Activated naive CD4-positive, alpha-beta T cell treated with anti-CD3 and anti-CD28 coated beads for 36 hours (primary cell): ENCODE results near the gene SAFB. TPM values are rescaled to one million over a fixed set of nuclear protein-coding genes. Genes with fewer than 3 reads are reported as not detected.

Experiments
- CTCF ChIA-PET: fragments of 350-600 bp; sonication (Branson Sonifier 250); formaldehyde crosslinking; loops from one replicate; lab custom pipeline; 2021; ENCODE audit warnings: antibody characterized with exemption; lab: Charles Lee
- DNase-seq: peaks from one replicate; pipeline ENCODE4 v3.0.0-alpha.2; 2020
- H3K27ac Mint-ChIP-seq: one replicate; pipeline ENCODE4 v1.8.0; 2021; ENCODE audit warnings: mild to moderate bottlenecking, mixed read lengths
- H3K27me3 Mint-ChIP-seq: one replicate; pipeline ENCODE4 v1.8.0; 2021; ENCODE audit warnings: low read depth, mixed read lengths
- H3K36me3 Mint-ChIP-seq: one replicate; pipeline ENCODE4 v1.8.0; 2021; ENCODE audit warnings: low read depth, mixed read lengths
- H3K4me1 Mint-ChIP-seq: one replicate; pipeline ENCODE4 v1.8.0; 2021; ENCODE audit warnings: low read depth, mixed read lengths
- H3K4me3 Mint-ChIP-seq: one replicate; pipeline ENCODE4 v1.8.0; 2021; ENCODE audit warnings: mild to moderate bottlenecking, moderate library complexity, mixed read lengths
- H3K9me3 Mint-ChIP-seq: one replicate; pipeline ENCODE4 v1.8.0; 2021; ENCODE audit warnings: mixed read lengths
- intact Hi-C: fragments of 100-400 bp; cut with micrococcal nuclease; formaldehyde crosslinking; loops from one replicate; pipeline ENCODE4 v1.15.1; 2023
- total RNA-seq, 2 experiments: library from RNA; stranded (reverse); gene quantifications; one replicate each; pipeline ENCODE4 v1.2.3, GENCODE V29; 2021

The SAFB gene
- total RNA-seq, 2 experiments from 2014 or later = 120 to 129 TPM

- no peaks in the 10 kb centered on the region for H3K27me3 Mint-ChIP-seq
- no peaks in the 10 kb centered on the region for H3K9me3 Mint-ChIP-seq
- DNase-seq = no peak
- CTCF ChIA-PET = no interaction called here
- H3K4me1 Mint-ChIP-seq = no peaks in the 10 kb centered on the region
- H3K36me3 Mint-ChIP-seq = peaks cover 44% of the 10 kb centered on the region
- no peak overlapping the region for H3K4me3 Mint-ChIP-seq
- intact Hi-C loops = no loop called here
- no peak overlapping the region for H3K27ac Mint-ChIP-seq
Observed at GRCh38 chr19:5655412-5655811, 32.5 kb downstream of the SAFB start.

GRCh38 chr19:5661483-5661882, 38.6 kb downstream of the SAFB start:
- Mint-ChIP-seq H3K9me3 (no peaks in the 10 kb centered on the region), H3K4me1 (no peaks in the 10 kb centered on the region), H3K36me3 (peaks cover 52% of the 10 kb centered on the region), H3K4me3 (no peak overlapping the region), H3K27me3 (no peaks in the 10 kb centered on the region), H3K27ac (no peak overlapping the region)
- no peak for DNase-seq
- intact Hi-C loops = no loop called here
- CTCF ChIA-PET = no interaction called here

GRCh38 chr19:5663904-5664303, 41.0 kb downstream of the SAFB start:
- H3K36me3 Mint-ChIP-seq = peaks cover 52% of the 10 kb centered on the region
- intact Hi-C loops = no loop called here
- CTCF ChIA-PET = no interaction called here

GRCh38 chr19:5664515-5664914, 41.6 kb downstream of the SAFB start:
- Mint-ChIP-seq H3K27ac (no peak overlapping the region), H3K9me3 (no peaks in the 10 kb centered on the region), H3K27me3 (no peaks in the 10 kb centered on the region), H3K4me1 (no peaks in the 10 kb centered on the region), H3K36me3 (peaks cover 52% of the 10 kb centered on the region), H3K4me3 (no peak overlapping the region)
- intact Hi-C loops = no loop called here
- CTCF ChIA-PET = no interaction called here
- DNase-seq = no peak

More at GRCh38 chr19:5663904-5664303, 41.0 kb downstream of the SAFB start:
- Mint-ChIP-seq H3K4me3 (no peak overlapping the region), H3K27me3 (no peaks in the 10 kb centered on the region), H3K9me3 (no peaks in the 10 kb centered on the region), H3K4me1 (no peaks in the 10 kb centered on the region), H3K27ac (no peak overlapping the region)
- DNase-seq = no peak

- H3K27ac Mint-ChIP-seq = no peak overlapping the region
- H3K4me3 Mint-ChIP-seq = no peak overlapping the region
- intact Hi-C loops = no loop called here
- CTCF ChIA-PET = interaction anchor here (0.6 kb wide), 1 partner anchor 1585 kb away, joined by 6 read pairs; no protein-coding TSS in a partner anchor
- H3K9me3 Mint-ChIP-seq = no peaks in the 10 kb centered on the region
- no peak for DNase-seq
- no peaks in the 10 kb centered on the region for H3K27me3 Mint-ChIP-seq
- H3K36me3 Mint-ChIP-seq = peaks cover 52% of the 10 kb centered on the region
- H3K4me1 Mint-ChIP-seq = no peaks in the 10 kb centered on the region
Observed at GRCh38 chr19:5665781-5666513, 43.1 kb downstream of the SAFB start.

GRCh38 chr19:5666921-5667610, 44.2 kb downstream of the SAFB start:
- Mint-ChIP-seq H3K4me3 (no peak overlapping the region), H3K4me1 (no peaks in the 10 kb centered on the region), H3K27me3 (no peaks in the 10 kb centered on the region), H3K9me3 (no peaks in the 10 kb centered on the region), H3K27ac (no peak overlapping the region), H3K36me3 (peaks cover 48% of the 10 kb centered on the region)
- CTCF ChIA-PET = no interaction called here
- no peak for DNase-seq
- intact Hi-C loops = no loop called here

GRCh38 chr19:5667751-5668271, 44.9 kb downstream of the SAFB start:
- H3K4me3 Mint-ChIP-seq = no peak overlapping the region
- H3K9me3 Mint-ChIP-seq = no peaks in the 10 kb centered on the region
- intact Hi-C loops = no loop called here
- no peak for DNase-seq
- CTCF ChIA-PET = no interaction called here
- H3K36me3 Mint-ChIP-seq = peaks cover 48% of the 10 kb centered on the region
- H3K27ac Mint-ChIP-seq = no peak overlapping the region
- H3K4me1 Mint-ChIP-seq = no peaks in the 10 kb centered on the region
- no peaks in the 10 kb centered on the region for H3K27me3 Mint-ChIP-seq

- CTCF ChIA-PET = interaction anchor here (1.2 kb wide), 1 partner anchor 20 kb away, joined by 4 read pairs; no protein-coding TSS in a partner anchor
- no peak for DNase-seq
- no peak overlapping the region for H3K27ac Mint-ChIP-seq
- H3K9me3 Mint-ChIP-seq = no peaks in the 10 kb centered on the region
- intact Hi-C loops = no loop called here
- peaks cover 43% of the 10 kb centered on the region for H3K36me3 Mint-ChIP-seq
- no peak overlapping the region for H3K4me3 Mint-ChIP-seq
- no peaks in the 10 kb centered on the region for H3K27me3 Mint-ChIP-seq
- H3K4me1 Mint-ChIP-seq = no peaks in the 10 kb centered on the region
Observed at GRCh38 chr19:5669212-5669611, 46.3 kb downstream of the SAFB start.

- H3K27ac Mint-ChIP-seq = no peak overlapping the region
- intact Hi-C loops = no loop called here
Observed at GRCh38 chr19:5671600-5671999, 48.7 kb downstream of the SAFB start.

GRCh38 chr19:5672708-5673459, 50.0 kb downstream of the SAFB start:
- no peak overlapping the region for H3K27ac Mint-ChIP-seq
- intact Hi-C loops = no loop called here
- CTCF ChIA-PET = no interaction called here
- no peak overlapping the region for H3K4me3 Mint-ChIP-seq
- H3K4me1 Mint-ChIP-seq = no peaks in the 10 kb centered on the region
- no peaks in the 10 kb centered on the region for H3K9me3 Mint-ChIP-seq
- DNase-seq = no peak
- peaks cover 19% of the 10 kb centered on the region for H3K36me3 Mint-ChIP-seq
- H3K27me3 Mint-ChIP-seq = no peaks in the 10 kb centered on the region

More at GRCh38 chr19:5671600-5671999, 48.7 kb downstream of the SAFB start:
- Mint-ChIP-seq H3K4me1 (no peaks in the 10 kb centered on the region), H3K9me3 (no peaks in the 10 kb centered on the region), H3K36me3 (peaks cover 21% of the 10 kb centered on the region), H3K4me3 (no peak overlapping the region), H3K27me3 (no peaks in the 10 kb centered on the region)
- CTCF ChIA-PET = interaction anchor here (1.1 kb wide), 1 partner anchor 16 kb away, joined by 3 read pairs; no protein-coding TSS in a partner anchor
- DNase-seq = no peak

- no peak for DNase-seq
- CTCF ChIA-PET = no interaction called here
- H3K9me3 Mint-ChIP-seq = no peaks in the 10 kb centered on the region
- no peaks in the 10 kb centered on the region for H3K27me3 Mint-ChIP-seq
- intact Hi-C loops = no loop called here
- no peaks in the 10 kb centered on the region for H3K4me1 Mint-ChIP-seq
- peaks cover 17% of the 10 kb centered on the region for H3K36me3 Mint-ChIP-seq
- H3K27ac Mint-ChIP-seq = no peak overlapping the region
- no peak overlapping the region for H3K4me3 Mint-ChIP-seq
Observed at GRCh38 chr19:5673752-5674151, 50.9 kb downstream of the SAFB start.

GRCh38 chr19:5674714-5675113, 51.8 kb downstream of the SAFB start:
- Mint-ChIP-seq H3K27me3 (no peaks in the 10 kb centered on the region), H3K4me3 (no peak overlapping the region), H3K36me3 (peaks cover 15% of the 10 kb centered on the region), H3K9me3 (no peaks in the 10 kb centered on the region), H3K4me1 (peaks cover 7% of the 10 kb centered on the region), H3K27ac (no peak overlapping the region)
- no peak for DNase-seq
- CTCF ChIA-PET = interaction anchor here (1.1 kb wide), 1 partner anchor 15 kb away, joined by 3 read pairs; no protein-coding TSS in a partner anchor
- intact Hi-C loops = no loop called here
